SJSA1 (cell line): ENCODE results near the gene EML1. TPM values are rescaled to one million over a fixed set of nuclear protein-coding genes. Genes with fewer than 3 reads are reported as not detected.
A peak's percentile ranks its signal among the peaks of the same experiment; 100 is the strongest.
"Not testable (repeated sequence)": the region's sequence is repeated elsewhere in the genome, so short reads cannot be mapped to it uniquely, and the experiment has no call there.

Experiments used
- DNase-seq, 2 experiments: peaks; one replicate each; pipeline ENCODE4 v3.0.0-alpha.2; 2015 to 2020; ENCODE audit warnings: low spot score in 2 of 2, low read depth in 1 of 2
- H3K27ac ChIP-seq: fragments of 250-450 bp; sonication (Bioruptor Pico); 2 replicates; pipeline ENCODE4 v1.5.1; 2020; ENCODE audit warnings: mild to moderate bottlenecking, moderate library complexity
- H3K27me3 ChIP-seq: fragments of 250-450 bp; sonication (Bioruptor Pico); replicated peaks from 2 replicates; pipeline ENCODE4 v1.5.1; 2020; ENCODE audit warnings: mild to moderate bottlenecking, moderate library complexity
- H3K36me3 ChIP-seq: fragments of 250-450 bp; sonication (Bioruptor Pico); 2 replicates; pipeline ENCODE4 v1.5.1; 2020; ENCODE audit warnings: mild to moderate bottlenecking
- H3K4me1 ChIP-seq: fragments of 250-450 bp; sonication (Bioruptor Pico); replicated peaks from 2 replicates; pipeline ENCODE4 v1.6.1; 2021; ENCODE audit warnings: mild to moderate bottlenecking
- H3K4me3 ChIP-seq: fragments of 250-450 bp; sonication (Bioruptor Pico); 2 replicates; pipeline ENCODE4 v1.5.1; 2020; ENCODE audit warnings: mild to moderate bottlenecking
- H3K9me3 ChIP-seq: fragments of 250-450 bp; sonication (Bioruptor Pico); replicated peaks from 2 replicates; pipeline ENCODE4 v1.5.1; 2020; ENCODE audit warnings: mild to moderate bottlenecking
- total RNA-seq: library from RNA; depleted of rRNA; stranded (reverse); fragments of >200 nt; shearing (Covaris generic); gene quantifications from 2 replicates; pipeline ENCODE4 v1.2.3, GENCODE V29; 2014

Gene EML1
- total RNA-seq, 1 experiment from 2014 or later = 86.7 TPM

DNA sequence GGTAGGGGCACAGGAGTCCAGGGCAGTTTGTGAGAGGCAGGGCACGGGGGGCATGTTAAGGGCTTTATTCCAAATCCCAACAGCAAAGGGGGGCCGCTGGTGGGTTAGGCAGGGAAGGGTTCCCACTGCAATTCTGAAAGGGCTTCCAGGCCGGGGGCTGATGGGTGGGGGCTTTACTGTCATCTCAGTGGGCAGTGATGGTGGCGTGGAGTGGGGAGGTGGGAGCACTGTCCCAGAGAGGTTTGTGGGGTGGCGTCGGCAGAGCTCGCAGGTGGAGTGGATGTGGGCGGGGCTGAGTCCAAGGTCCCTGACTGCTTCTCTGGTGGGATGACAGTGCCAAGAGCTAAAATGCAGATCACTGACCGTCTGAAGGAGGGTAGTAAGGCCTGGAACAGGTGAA is 150.4 kb downstream of the EML1 start:
- DNase-seq = no peak
- no peaks in the 10 kb centered on the region for H3K27me3 ChIP-seq
- H3K4me3 ChIP-seq = no peak overlapping the region
- no peak overlapping the region for H3K27ac ChIP-seq
- peaks cover 43% of the 10 kb centered on the region for H3K36me3 ChIP-seq
- no peaks in the 10 kb centered on the region for H3K9me3 ChIP-seq
- no peaks in the 10 kb centered on the region for H3K4me1 ChIP-seq

GRCh38 chr14:99944241-99944651 is 151.0 kb downstream of the EML1 start:
- DNase-seq = no peak
- Histone ChIP-seq H3K4me3 (no peak overlapping the region), H3K4me1 (no peaks in the 10 kb centered on the region), H3K27ac (no peak overlapping the region), H3K9me3 (no peaks in the 10 kb centered on the region), H3K27me3 (no peaks in the 10 kb centered on the region), H3K36me3 (peaks cover 39% of the 10 kb centered on the region)

DNA sequence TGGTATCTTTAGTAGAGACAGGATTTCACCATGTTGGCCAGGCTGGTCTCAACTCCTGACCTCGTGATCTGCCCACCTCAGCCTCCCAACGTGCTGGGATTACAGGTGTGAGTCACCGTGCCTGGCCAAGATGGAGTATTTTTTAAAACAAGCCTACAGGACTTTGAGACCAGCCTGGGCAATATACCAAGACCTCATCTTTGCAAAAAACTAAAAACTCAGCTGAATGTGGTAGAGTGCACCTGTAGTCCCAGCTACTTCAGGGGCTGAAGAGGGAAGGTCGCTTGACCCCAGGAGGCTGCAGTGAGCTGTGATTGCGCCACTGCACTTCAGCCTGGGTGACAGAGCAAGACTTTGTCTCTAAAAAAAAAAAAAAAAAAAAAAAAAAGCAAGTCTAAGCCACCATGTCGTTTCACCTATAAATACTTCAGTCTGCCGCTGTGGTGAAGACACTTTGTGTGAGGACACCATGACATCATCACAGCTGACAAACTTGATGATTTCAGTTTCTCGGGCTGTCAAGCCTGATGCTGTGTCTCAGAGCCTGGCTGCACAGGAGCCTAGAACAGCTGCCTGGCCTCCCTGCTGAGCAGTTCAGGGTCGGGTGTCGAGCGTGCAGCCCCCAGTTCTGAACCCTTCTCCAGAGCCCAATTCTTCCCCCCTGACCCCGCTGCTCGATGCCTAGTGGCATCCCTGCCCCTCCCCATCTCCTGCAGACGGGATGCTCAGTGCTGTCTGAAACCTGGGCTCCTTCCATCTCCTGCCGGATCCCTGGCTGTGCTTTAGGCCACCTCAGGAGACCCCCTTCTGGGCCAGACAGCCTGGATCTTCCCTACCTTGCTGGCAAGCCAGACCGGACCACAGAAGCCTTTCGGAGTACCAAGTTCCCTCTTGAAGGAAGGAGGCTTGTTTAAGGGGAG is 152.8 kb downstream of the EML1 start:
- Histone ChIP-seq H3K27me3 (no peaks in the 10 kb centered on the region; the same call in 1 of the 2 replicates), H3K4me3 (no peak overlapping the region), H3K4me1 (no peaks in the 10 kb centered on the region), H3K36me3 (peaks cover 22% of the 10 kb centered on the region), H3K27ac (no peak overlapping the region), H3K9me3 (no peaks in the 10 kb centered on the region)
- no peak for DNase-seq

DNA sequence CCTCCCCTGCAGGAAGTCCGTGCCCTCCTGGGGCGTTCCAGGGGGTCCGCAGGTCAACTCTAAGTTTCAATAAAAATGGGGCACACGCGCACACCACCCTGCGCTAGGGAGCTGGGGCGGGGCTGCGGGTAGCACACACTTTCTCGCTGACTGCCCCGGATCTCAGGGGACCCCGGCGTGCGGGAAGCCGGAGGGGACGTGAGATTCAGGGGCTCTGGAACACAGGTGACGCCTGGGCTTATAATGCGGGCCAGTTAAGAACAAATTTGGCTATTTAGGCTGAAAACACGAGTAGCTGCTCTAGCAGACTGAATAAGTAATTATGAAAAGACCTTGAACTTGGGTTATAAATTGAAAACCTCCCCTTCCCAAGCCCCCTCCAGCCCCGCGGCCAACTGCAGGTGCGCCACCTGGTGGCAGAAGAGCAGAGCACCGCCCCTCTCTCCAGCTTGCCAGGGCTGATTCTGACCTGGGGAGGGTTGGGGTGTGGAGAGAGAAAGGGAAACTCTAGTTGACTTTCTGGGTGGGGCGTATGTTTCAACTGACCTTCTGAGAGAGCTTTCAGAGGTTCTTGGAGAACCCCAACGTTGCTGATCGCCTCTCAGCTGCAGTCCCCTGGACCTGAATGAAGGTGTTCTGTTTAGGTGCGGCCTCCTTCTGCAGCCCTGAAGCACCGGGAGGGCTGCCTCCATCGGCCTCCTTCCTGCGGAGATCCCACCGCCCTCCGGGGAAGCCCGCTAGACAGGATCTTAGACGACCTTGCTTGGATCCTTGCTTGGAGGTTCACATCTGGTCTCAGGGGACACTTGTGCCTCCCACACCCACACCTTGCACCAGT is 153.7 kb downstream of the EML1 start:
- no peaks in the 10 kb centered on the region for H3K4me1 ChIP-seq
- H3K4me3 ChIP-seq = no peak overlapping the region
- no peak overlapping the region for H3K27ac ChIP-seq
- DNase-seq = peak in 1 of 2 experiments; percentile 18
- no peaks in the 10 kb centered on the region for H3K9me3 ChIP-seq
- H3K27me3 ChIP-seq = no peaks in the 10 kb centered on the region; the same call in 1 of the 2 replicates
- H3K36me3 ChIP-seq = peaks cover 13% of the 10 kb centered on the region

GRCh38 chr14:99947695-99948094 is 154.5 kb downstream of the EML1 start:
- DNase-seq = no peak
- Histone ChIP-seq H3K4me1 (no peaks in the 10 kb centered on the region), H3K9me3 (no peaks in the 10 kb centered on the region), H3K4me3 (no peak overlapping the region), H3K36me3 (peaks cover 5% of the 10 kb centered on the region), H3K27ac (no peak overlapping the region), H3K27me3 (no peaks in the 10 kb centered on the region; the same call in 1 of the 2 replicates)

GRCh38 chr14:99949011-99949732 is 156.0 kb downstream of the EML1 start:
- H3K27ac ChIP-seq, H3K27me3 ChIP-seq, H3K4me3 ChIP-seq, H3K4me1 ChIP-seq, H3K9me3 ChIP-seq, H3K36me3 ChIP-seq, DNase-seq: not testable (repeated sequence)

- no peak overlapping the region for H3K27ac ChIP-seq
- no peaks in the 10 kb centered on the region; the same call in 1 of the 2 replicates for H3K27me3 ChIP-seq
- no peak for DNase-seq
- no peaks in the 10 kb centered on the region for H3K4me1 ChIP-seq
- no peaks in the 10 kb centered on the region for H3K9me3 ChIP-seq
- H3K4me3 ChIP-seq = no peak overlapping the region
- no peaks in the 10 kb centered on the region for H3K36me3 ChIP-seq
These were observed 157.0 kb downstream of the EML1 start for GRCh38 chr14:99950181-99950580.

DNA sequence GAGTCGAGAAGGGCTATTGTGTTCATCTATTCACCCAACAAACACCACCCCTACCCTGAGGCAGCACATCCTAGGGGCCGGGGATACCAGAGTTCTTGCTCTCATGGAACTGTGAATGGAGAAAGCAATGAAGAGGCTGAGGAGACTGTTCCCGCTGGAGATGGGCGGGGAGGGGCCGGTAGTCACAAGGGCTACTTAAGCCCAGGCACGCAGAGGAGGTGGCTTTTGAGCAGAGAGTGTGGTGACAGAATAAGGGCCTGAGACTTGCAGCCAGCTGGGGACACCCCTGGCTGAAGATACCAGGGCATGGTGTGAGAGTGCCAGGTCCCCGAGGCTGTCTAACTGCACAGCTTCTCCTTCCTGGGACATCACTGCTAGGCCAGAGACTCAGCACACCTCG is 157.9 kb downstream of the EML1 start:
- no peak for DNase-seq
- Histone ChIP-seq H3K27me3 (no peaks in the 10 kb centered on the region; the same call in 1 of the 2 replicates), H3K9me3 (no peaks in the 10 kb centered on the region), H3K4me1 (no peaks in the 10 kb centered on the region), H3K36me3 (no peaks in the 10 kb centered on the region), H3K4me3 (no peak overlapping the region), H3K27ac (no peak overlapping the region)

- no peaks in the 10 kb centered on the region; the same call in 1 of the 2 replicates for H3K27me3 ChIP-seq
- no peaks in the 10 kb centered on the region for H3K4me1 ChIP-seq
- H3K27ac ChIP-seq = no peak overlapping the region
- no peaks in the 10 kb centered on the region for H3K36me3 ChIP-seq
- H3K9me3 ChIP-seq = no peaks in the 10 kb centered on the region
- no peak overlapping the region for H3K4me3 ChIP-seq
- no peak for DNase-seq
These were observed 158.8 kb downstream of the EML1 start for GRCh38 chr14:99952039-99952438.

- no peaks in the 10 kb centered on the region for H3K4me1 ChIP-seq
- no peak overlapping the region for H3K27ac ChIP-seq
- H3K9me3 ChIP-seq = no peaks in the 10 kb centered on the region
- no peak overlapping the region for H3K4me3 ChIP-seq
- no peak for DNase-seq
- H3K36me3 ChIP-seq = no peaks in the 10 kb centered on the region
- H3K27me3 ChIP-seq = no peaks in the 10 kb centered on the region; the same call in 1 of the 2 replicates
These were observed 159.2 kb downstream of the EML1 start for GRCh38 chr14:99952453-99952852.

DNA sequence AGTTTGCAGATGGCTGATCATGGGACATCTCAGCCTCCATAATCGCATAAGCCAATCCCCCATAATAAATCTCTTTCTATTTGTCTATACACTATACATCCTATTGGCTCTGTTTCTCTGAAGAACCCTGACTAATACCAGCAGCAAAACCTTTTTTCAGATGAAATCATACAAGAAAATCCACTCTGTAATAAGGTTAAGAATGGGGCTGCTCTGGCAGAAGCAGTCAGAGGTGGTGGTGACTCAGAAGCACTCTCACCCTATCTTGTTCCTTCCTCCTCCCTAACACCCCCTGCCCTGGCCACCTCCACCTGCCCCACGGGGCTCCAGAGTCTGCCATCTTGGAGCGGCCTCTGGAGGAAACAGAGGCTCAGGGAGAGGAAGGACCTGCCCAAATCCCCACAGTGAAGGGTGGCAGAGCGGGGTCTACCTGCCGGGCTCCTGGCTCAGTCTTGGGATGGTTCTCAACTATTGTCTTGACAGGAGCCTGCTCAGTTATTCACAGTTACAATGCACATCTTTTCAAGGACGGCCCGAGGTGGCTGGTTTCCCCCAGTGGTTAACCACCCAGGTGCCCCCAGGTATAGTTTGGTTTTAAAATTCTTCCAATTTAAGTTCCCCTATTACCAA is 162.7 kb downstream of the EML1 start:
- no peak overlapping the region for H3K27ac ChIP-seq
- H3K4me1 ChIP-seq = no peaks in the 10 kb centered on the region
- no peak for DNase-seq

DNA sequence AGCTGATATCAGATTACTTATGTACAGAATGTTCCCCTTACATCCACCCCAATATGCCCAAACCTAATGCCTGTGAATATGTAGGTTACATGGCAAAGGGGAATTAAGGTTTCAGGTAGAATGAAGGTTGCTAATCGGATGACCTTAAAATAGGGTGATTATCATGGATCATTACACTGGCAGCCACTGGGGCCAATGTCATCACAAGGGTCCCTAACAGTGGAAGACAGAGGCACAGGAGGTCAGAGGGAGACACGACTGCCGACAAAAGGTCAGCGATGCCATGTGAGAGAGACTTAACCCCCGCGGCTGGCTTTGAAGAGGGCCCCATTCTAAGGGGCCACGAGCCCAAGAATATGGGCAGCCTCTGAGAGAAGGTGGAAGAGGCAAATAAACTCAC is 165.2 kb downstream of the EML1 start:
- DNase-seq = no peak
- Histone ChIP-seq H3K36me3 (no peaks in the 10 kb centered on the region), H3K4me1 (no peaks in the 10 kb centered on the region), H3K27ac (no peak overlapping the region), H3K9me3 (no peaks in the 10 kb centered on the region), H3K27me3 (no peaks in the 10 kb centered on the region), H3K4me3 (no peak overlapping the region)

More for the DNA sequence above, 162.7 kb downstream of the EML1 start:
- H3K27me3 ChIP-seq = no peaks in the 10 kb centered on the region
- H3K36me3 ChIP-seq = no peaks in the 10 kb centered on the region
- H3K9me3 ChIP-seq = no peaks in the 10 kb centered on the region
- H3K4me3 ChIP-seq = no peak overlapping the region
